ENCODE results near the gene PUDP.
"Not testable (repeated sequence)": the region's sequence is repeated elsewhere in the genome, so short reads cannot be mapped to it uniquely, and the experiment has no call there.

Gene PUDP

GRCh38 chrX:7025471-7025870, 122.5 kb downstream of the PUDP start:
- no peak for DNase-seq

GRCh38 chrX:7024850-7025249, 123.1 kb downstream of the PUDP start:
- no peak for DNase-seq

GRCh38 chrX:7022996-7023395, 125.0 kb downstream of the PUDP start:
- DNase-seq = not testable (repeated sequence)

- no peak for DNase-seq
Measured at GRCh38 chrX:7021991-7022390, 126.0 kb downstream of the PUDP start.

- no peak for DNase-seq
Measured at GRCh38 chrX:7019555-7019954, 128.4 kb downstream of the PUDP start.

GRCh38 chrX:7012262-7012834, 135.6 kb downstream of the PUDP start:
- not testable (repeated sequence) for DNase-seq

- not testable (repeated sequence) for DNase-seq
Measured at GRCh38 chrX:7010897-7011296, 137.1 kb downstream of the PUDP start.

- DNase-seq = not testable (repeated sequence)
Measured at GRCh38 chrX:7007328-7007727, 140.6 kb downstream of the PUDP start.
